GM13976 (cell line): ENCODE data around the gene S100A5.
A peak's percentile ranks its signal among the peaks of the same experiment; 100 is the strongest.

Source experiments
- DNase-seq: peaks from one replicate; pipeline ENCODE4 v3.0.0; 2012; ENCODE audit warnings: low spot score
- CTCF ChIP-seq: IDR thresholded peaks from 2 replicates; pipeline ENCODE4 v1.5.1; 2012; ENCODE audit warnings: borderline replicate concordance, mild to moderate bottlenecking; ENCODE audit not compliant: insufficient read depth; ENCODE audit errors: extremely low read depth, missing control alignments, control extremely low read depth
- in situ Hi-C: fragments of 300-500 bp; cut with MboI; formaldehyde crosslinking; loops from one replicate; pipeline ENCODE4 v1.12.0; 2022; ENCODE audit warnings: low sequenced_read_pairs, mixed read lengths, inconsistent platforms; ENCODE audit not compliant: unreplicated experiment

The S100A5 gene

GRCh38 chr1:153532769-153533599, 7.8 kb downstream of the S100A5 start:
- TF ChIP-seq CTCF, result peak; percentile 89
- in situ Hi-C loops, result no loop called here
- DNase-seq, result peak; percentile 87

DNA sequence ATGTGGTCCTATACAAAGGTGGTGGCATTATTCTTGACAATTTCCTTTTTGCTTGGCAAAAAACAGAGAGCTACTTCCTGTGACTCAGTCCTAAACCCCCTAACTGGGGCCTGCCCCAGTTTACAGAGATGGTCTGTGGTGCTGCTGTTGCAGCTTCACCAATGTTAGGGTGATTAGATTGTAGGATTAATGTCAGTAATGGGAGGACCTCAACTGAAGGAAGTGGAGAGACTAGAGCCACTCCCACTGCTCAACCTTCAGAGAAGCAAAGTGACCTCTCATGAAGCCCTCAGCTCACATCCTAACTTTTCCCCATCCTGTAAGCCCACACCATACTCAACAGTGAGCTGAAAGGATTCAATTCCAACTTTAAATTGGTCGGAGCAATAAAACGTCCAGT, 8.6 kb downstream of the S100A5 start:
- DNase-seq, result no peak
- TF ChIP-seq CTCF, result no peak
- in situ Hi-C loops, result no loop called here

DNA sequence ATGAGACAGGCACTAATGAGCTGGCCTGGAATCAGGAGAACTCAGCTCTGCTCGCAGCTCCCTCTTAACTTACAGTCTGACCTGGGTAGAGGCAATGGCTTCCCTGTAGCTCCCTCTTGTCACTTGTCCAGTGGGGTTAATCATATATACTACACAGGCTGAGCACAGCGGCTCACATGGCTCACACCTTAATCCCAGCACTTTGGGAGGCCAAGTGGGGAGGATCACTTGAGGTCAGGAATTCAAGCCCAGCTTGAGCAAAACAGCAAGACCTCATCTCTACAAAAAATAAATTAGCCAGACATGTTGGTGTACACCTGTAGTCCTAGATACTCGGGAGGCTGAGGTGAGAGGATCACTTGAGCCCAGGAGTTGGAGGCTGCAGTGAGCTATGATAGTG, 9.1 kb downstream of the S100A5 start:
- in situ Hi-C loops, result no loop called here
- no peak for TF ChIP-seq CTCF

DNA sequence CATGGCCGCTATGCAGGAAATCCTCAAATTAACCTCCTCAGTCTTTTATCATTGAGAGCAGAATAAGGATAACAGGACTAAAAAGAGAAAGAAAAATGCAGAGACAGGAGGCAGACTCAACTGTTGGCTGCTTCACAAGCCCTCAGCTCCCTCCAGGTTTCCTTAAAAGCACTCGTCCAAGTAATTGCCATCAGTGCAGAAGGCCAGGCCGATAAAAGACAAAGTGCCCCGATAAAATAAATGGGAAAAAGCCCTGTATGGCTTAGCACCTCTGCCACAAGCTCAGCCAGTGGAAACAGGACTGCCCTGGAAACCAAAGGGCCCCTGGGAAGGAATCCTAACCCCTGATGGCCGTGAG, 13.1 kb downstream of the S100A5 start:
- no peak for TF ChIP-seq CTCF
- in situ Hi-C loops, result no loop called here
- no peak for DNase-seq

More for the DNA sequence above, 9.1 kb downstream of the S100A5 start:
- no peak for DNase-seq

- no peak for TF ChIP-seq CTCF
- in situ Hi-C loops, result no loop called here
- DNase-seq, result no peak
These were observed 13.6 kb downstream of the S100A5 start for GRCh38 chr1:153527023-153527682.

GRCh38 chr1:153526132-153526543, 14.6 kb downstream of the S100A5 start:
- in situ Hi-C loops, result no loop called here
- TF ChIP-seq CTCF, result no peak
- no peak for DNase-seq
